GM21423 (cell line): ENCODE data around the gene WDPCP.
"Not testable (repeated sequence)": the region's sequence is repeated elsewhere in the genome, so short reads cannot be mapped to it uniquely, and the experiment has no call there.

Experiments used
- ATAC-seq: cut with Tn5 transposase; IDR thresholded peaks from one replicate; pipeline ENCODE4 v1.9.1; 2021; ENCODE audit warnings: mild to moderate bottlenecking, moderate library complexity; ENCODE audit not compliant: unreplicated experiment

The WDPCP gene

GRCh38 chr2:63465633-63466032 lies 122.6 kb downstream of the WDPCP start:
- no peak for ATAC-seq

GRCh38 chr2:63463142-63463541 lies 125.1 kb downstream of the WDPCP start:
- no peak for ATAC-seq

- no peak for ATAC-seq
Observed at GRCh38 chr2:63446658-63447057, 141.6 kb downstream of the WDPCP start.

- no peak for ATAC-seq
Observed at GRCh38 chr2:63444565-63445288, 143.6 kb downstream of the WDPCP start.

- ATAC-seq = no peak
Observed at GRCh38 chr2:63440612-63441011, 147.7 kb downstream of the WDPCP start.

GRCh38 chr2:63438181-63438580 lies 150.1 kb downstream of the WDPCP start:
- no peak for ATAC-seq

GRCh38 chr2:63436488-63436887 lies 151.8 kb downstream of the WDPCP start:
- ATAC-seq = no peak

GRCh38 chr2:63435070-63435469 lies 153.2 kb downstream of the WDPCP start:
- no peak for ATAC-seq

GRCh38 chr2:63434024-63435001 lies 154.0 kb downstream of the WDPCP start:
- ATAC-seq = no peak

- ATAC-seq = no peak
Observed at GRCh38 chr2:63432373-63432772, 155.9 kb downstream of the WDPCP start.

- no peak for ATAC-seq
Observed at GRCh38 chr2:63425606-63426005, 162.7 kb downstream of the WDPCP start.

- ATAC-seq = no peak
Observed at GRCh38 chr2:63425079-63425416, 163.2 kb downstream of the WDPCP start.

- peak; percentile 79 for ATAC-seq
Observed at GRCh38 chr2:63424329-63425078, 163.8 kb downstream of the WDPCP start.

- ATAC-seq = no peak
Observed at GRCh38 chr2:63422556-63422955, 165.7 kb downstream of the WDPCP start.

- no peak for ATAC-seq
Observed at GRCh38 chr2:63408530-63408929, 179.7 kb downstream of the WDPCP start.

- no peak for ATAC-seq
Observed at GRCh38 chr2:63406641-63407040, 181.6 kb downstream of the WDPCP start.

- no peak for ATAC-seq
Observed at GRCh38 chr2:63403820-63404219, 184.5 kb downstream of the WDPCP start.

- ATAC-seq = not testable (repeated sequence)
Observed at GRCh38 chr2:63402889-63403288, 185.4 kb downstream of the WDPCP start.

GRCh38 chr2:63399156-63399555 lies 189.1 kb downstream of the WDPCP start:
- no peak for ATAC-seq

GRCh38 chr2:63379451-63379850 lies 208.8 kb downstream of the WDPCP start:
- ATAC-seq = no peak

- ATAC-seq = no peak
Observed at GRCh38 chr2:63378589-63378988, 209.7 kb downstream of the WDPCP start.
